NCI-H1436 (cell line): ENCODE data around the gene CMTM3.

ENCODE experiments used
- DNase-seq: peaks from one replicate; lab custom pipeline; 2025; lab: John Stamatoyannopoulos, UW

Gene CMTM3

DNA sequence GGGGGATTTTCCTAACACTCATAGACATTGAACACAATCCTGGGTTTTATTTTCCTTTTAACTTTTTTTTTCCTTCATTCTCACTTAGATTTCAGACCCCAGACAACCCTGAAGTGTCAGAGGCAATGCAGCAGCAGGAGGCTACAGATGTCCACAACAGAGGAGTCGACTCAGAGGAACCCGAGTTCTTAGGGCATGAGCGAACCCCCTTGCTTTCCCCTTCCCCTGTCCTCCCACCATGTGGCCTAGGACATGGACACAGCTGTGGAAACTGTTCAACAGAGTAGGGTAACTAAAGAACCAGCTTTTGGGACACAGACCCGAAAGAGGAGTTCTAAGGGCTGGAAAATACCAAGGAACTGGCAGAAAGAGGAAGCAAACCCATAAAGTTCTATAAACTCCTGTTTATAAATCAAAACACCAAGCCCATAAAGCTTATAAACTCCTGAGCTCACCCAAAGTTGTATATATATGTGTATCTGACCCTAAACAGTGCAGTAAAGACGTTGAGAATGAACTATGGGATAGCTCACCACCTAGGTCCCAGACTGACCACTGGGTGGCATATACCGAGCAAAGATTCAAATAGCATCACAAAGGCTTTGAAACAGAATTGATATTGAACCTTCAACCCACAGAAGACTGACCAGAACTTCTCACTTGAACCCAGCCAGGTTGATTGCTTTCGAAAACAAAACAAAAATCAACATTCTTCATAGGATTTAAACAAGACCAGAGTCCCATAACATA, 58.1 kb downstream of the CMTM3 start:
- no peak for DNase-seq
